GM12878 (cell line): ENCODE measurements around the gene POLD2. TPM values are rescaled to one million over a fixed set of nuclear protein-coding genes. Genes with fewer than 3 reads are reported as not detected.

Source experiments
- ATAC-seq: fragments of 200-7000 bp; cut with Tn5 transposase; 3 replicates; pipeline ENCODE4 v1.9.1; 2020; ENCODE audit warnings: mild to moderate bottlenecking, moderate library complexity
- BruUV-seq: library from RNA; stranded (reverse); fragments of 400-500 nt; replicated peaks from 2 replicates; lab custom pipeline; 2021; lab: Mats Ljungman, UMichigan
- CTCF ChIA-PET: fragments of 300-600 bp; sonication (Branson Sonifier 250); formaldehyde crosslinking; extraction: SDS; loops from one replicate; lab custom pipeline; 2021; ENCODE audit warnings: inconsistent platforms; lab: Yijun Ruan, JAX
- POLR2A ChIA-PET: fragments of 350-600 bp; formaldehyde crosslinking; extraction: SDS; loops from one replicate; lab custom pipeline; 2021; ENCODE audit warnings: inconsistent platforms; lab: Charles Lee
- RAD21 ChIA-PET: fragments of 300-600 bp; sonication (Branson Sonifier 250); formaldehyde crosslinking; loops from one replicate; lab custom pipeline; 2023; ENCODE audit warnings: antibody characterized with exemption; ENCODE audit not compliant: unreplicated experiment; lab: Charles Lee
- SMC1A ChIA-PET: fragments of 300-600 bp; sonication (Branson Sonifier 250); formaldehyde crosslinking; loops from one replicate; lab custom pipeline; 2023; ENCODE audit not compliant: unreplicated experiment, uncharacterized antibody; lab: Charles Lee
- DNase-seq: peaks from one replicate; pipeline ENCODE4 v3.0.0-alpha.2; 2011; ENCODE audit warnings: low read depth, low spot score
- FAIRE-seq: peaks from 3 replicates; lab custom pipeline; 2011; peaks lifted over from hg19 to GRCh38; lab: Jason Lieb, UNC
- H2AFZ ChIP-seq: 2 replicates; pipeline ENCODE4 v1.6.0; 2011; ENCODE audit warnings: low read depth, low read length, control low read depth; ENCODE audit not compliant: control insufficient read depth
- H3K27ac ChIP-seq: 2 replicates; pipeline ENCODE4 v1.5.1; 2011; ENCODE audit warnings: control low read depth; ENCODE audit not compliant: control insufficient read depth, insufficient read depth
- H3K27me3 ChIP-seq, 2 experiments: replicated peaks in 1 of 2; 2 replicates each; pipeline versions ENCODE4 v1.6.0 to v1.6.1; 2011; ENCODE audit warnings: low read length in 1 of 2; ENCODE audit not compliant: control insufficient read depth in 2 of 2, insufficient read depth in 2 of 2
- H3K36me3 ChIP-seq, 2 experiments: 2 replicates each; pipeline ENCODE4 v1.5.1; 2011; ENCODE audit warnings: low read length in 1 of 2; ENCODE audit not compliant: control insufficient read depth in 2 of 2, insufficient read depth in 2 of 2
- H3K4me1 ChIP-seq: 2 replicates; pipeline ENCODE4 v1.6.1; 2011; ENCODE audit warnings: mild to moderate bottlenecking, low read length, moderate library complexity, mixed read lengths; ENCODE audit not compliant: control insufficient read depth, insufficient read depth
- H3K4me2 ChIP-seq: 2 replicates; pipeline ENCODE4 v1.6.0; 2011; ENCODE audit warnings: control low read depth; ENCODE audit not compliant: control insufficient read depth, insufficient read depth
- H3K4me3 ChIP-seq: fragments of 200-600 bp; sonication (generic); 2 replicates; pipeline ENCODE4 v1.5.1; 2016
- H3K79me2 ChIP-seq: 2 replicates; pipeline ENCODE4 v1.6.0; 2011; ENCODE audit warnings: low read length; ENCODE audit not compliant: control insufficient read depth, insufficient read depth
- H3K9ac ChIP-seq: 2 replicates; pipeline ENCODE4 v1.8.0; 2011; ENCODE audit warnings: low read length, control low read depth, mixed read lengths; ENCODE audit not compliant: control insufficient read depth, insufficient read depth
- H3K9me3 ChIP-seq: replicated peaks from 3 replicates; pipeline ENCODE4 v1.5.1; 2011; ENCODE audit warnings: mild to moderate bottlenecking, low read length; ENCODE audit not compliant: control insufficient read depth, insufficient read depth
- H4K20me1 ChIP-seq: 2 replicates; pipeline ENCODE4 v1.6.0; 2011; ENCODE audit not compliant: control insufficient read depth, insufficient read depth
- ASH2L ChIP-seq: fragments of 300-600, 200-600 bp; sonication (generic); IDR thresholded peaks from 2 replicates; pipeline ENCODE4 v1.6.1; 2017; ENCODE audit warnings: low read depth, mild to moderate bottlenecking, borderline replicate concordance
- CBX5 ChIP-seq: sonication (generic); IDR thresholded peaks from 2 replicates; pipeline ENCODE4 v1.6.1; 2016; ENCODE audit warnings: low read depth, moderate library complexity, mild to moderate bottlenecking, inconsistent platforms
- CHD1 ChIP-seq: IDR thresholded peaks from 2 replicates; pipeline ENCODE4 v1.6.1; 2012; ENCODE audit warnings: low read depth, low read length, improper control_type of control experiment
- CREB1 ChIP-seq: IDR thresholded peaks from 2 replicates; pipeline ENCODE4 v1.6.1; 2012; ENCODE audit warnings: low read depth, mild to moderate bottlenecking, inconsistent platforms
- EGR1 ChIP-seq, 2 experiments: IDR thresholded peaks; 1 replicate in 1 of 2; 2 replicates in 1 of 2; pipeline ENCODE4 v1.6.1; 2011 to 2012; ENCODE audit warnings: low read depth in 2 of 2, low read length in 2 of 2, borderline replicate concordance in 1 of 2, mild to moderate bottlenecking in 1 of 2, moderate library complexity in 1 of 2
- FOXK2 ChIP-seq: fragments of 450-650 bp; IDR thresholded peaks from 2 replicates; pipeline ENCODE4 v1.6.1; 2017; ENCODE audit warnings: mild to moderate bottlenecking, moderate library complexity
- MEF2B ChIP-seq: fragments of 450-650 bp; IDR thresholded peaks from 2 replicates; pipeline ENCODE4 v1.6.1; 2018; ENCODE audit warnings: mild to moderate bottlenecking, moderate library complexity; ENCODE audit not compliant: partially characterized antibody, poor library complexity, severe bottlenecking
- MTA2 ChIP-seq: fragments of 450-650 bp; IDR thresholded peaks from 2 replicates; pipeline ENCODE4 v1.6.1; 2016; ENCODE audit warnings: low read depth, mild to moderate bottlenecking, moderate library complexity
- MTA3 ChIP-seq: IDR thresholded peaks from 2 replicates; pipeline ENCODE4 v1.6.1; 2012; ENCODE audit warnings: low read length, inconsistent platforms, borderline replicate concordance
- MXI1 ChIP-seq: fragments of 150-350 bp; IDR thresholded peaks from 2 replicates; pipeline ENCODE4 v1.6.1; 2011; ENCODE audit warnings: low read depth, mild to moderate bottlenecking, inconsistent platforms, low read length, improper control_type of control experiment
- NFYA ChIP-seq: IDR thresholded peaks from 2 replicates; pipeline ENCODE4 v1.6.1; 2011; ENCODE audit warnings: low read depth, mild to moderate bottlenecking, low read length, improper control_type of control experiment, borderline replicate concordance
- NR2C1 ChIP-seq: fragments of 450-650 bp; IDR thresholded peaks from 2 replicates; pipeline ENCODE4 v1.6.1; 2017; ENCODE audit warnings: antibody characterized with exemption, mild to moderate bottlenecking, moderate library complexity
- SREBF1 ChIP-seq: IDR thresholded peaks from 2 replicates; pipeline ENCODE4 v1.6.1; 2012; ENCODE audit warnings: mild to moderate bottlenecking, low read length
- SRF ChIP-seq, 2 experiments: IDR thresholded peaks; 2 replicates each; pipeline ENCODE4 v1.6.1; 2011; ENCODE audit warnings: low read depth in 2 of 2, low read length in 2 of 2, mild to moderate bottlenecking in 1 of 2, moderate library complexity in 1 of 2
- YY1 ChIP-seq: IDR thresholded peaks from 2 replicates; pipeline ENCODE4 v1.6.1; 2011; ENCODE audit warnings: low read depth, mild to moderate bottlenecking, low read length
- WGBS: methylation state at CpG from one replicate; pipeline ENCODE4 v1.1.6; 2016; ENCODE audit warnings: low lambda C conversion rate; ENCODE audit not compliant: insufficient replicate concordance, insufficient coverage; ENCODE audit errors: missing lambda C conversion rate; 5-methylcytosine and 5-hydroxymethylcytosine counted together
- in situ Hi-C: fragments of 300-500 bp; cut with MboI; formaldehyde crosslinking; loops from 9 replicates; pipeline ENCODE4 v1.14.3; 2018; ENCODE audit warnings: mixed read lengths
- intact Hi-C: fragments of 100-400 bp; cut with micrococcal nuclease; formaldehyde crosslinking; loops from one replicate; pipeline ENCODE4 v1.14.2; 2022; ENCODE audit not compliant: unreplicated experiment
- polyA plus RNA-seq, 11 experiments: library from polyadenylated mRNA; depleted of rRNA in 4 of 11; unstranded in 6 of 11; stranded (reverse) in 5 of 11; fragments of >200 nt; fragmentation: Nextera tagmentation in 4 of 11; fragmentation: Illumina TruSeq in 1 of 11; extraction: Ambion mirVana in 4 of 11; extraction: Trizol in 1 of 11; gene quantifications; 1 replicate in 1 of 11; 2 replicates in 10 of 11; pipeline versions ENCODE4 v1.2.1 to v1.2.3, GENCODE V29; 2011 to 2016; ENCODE audit warnings: inconsistent platforms in 2 of 11, missing spikeins in 2 of 11, low read depth in 1 of 11
- total RNA-seq, 4 experiments: library from RNA; depleted of rRNA in 3 of 4; stranded (reverse); fragments of >200 nt in 3 of 4; fragmentation: Illumina TruSeq in 1 of 4; extraction: Trizol in 1 of 4; gene quantifications; 2 replicates each; pipeline versions ENCODE4 v1.2.1 to v1.2.3, GENCODE V29; 2013 to 2021
- TF ChIP-seq, protein P1 (sequence below): fragments of 450-650 bp; conservative IDR thresholded peaks from 2 replicates; pipeline ENCODE4 v1.6.1; 2017; ENCODE audit warnings: mild to moderate bottlenecking, moderate library complexity
- TF ChIP-seq, protein P2 (sequence below): IDR thresholded peaks from 2 replicates; pipeline ENCODE4 v1.6.1; 2012; ENCODE audit warnings: low read depth, low read length, improper control_type of control experiment
- TF ChIP-seq, protein P3 (sequence below): fragments of 450-650 bp; formaldehyde crosslinking; IDR thresholded peaks from 2 replicates; pipeline ENCODE4 v1.4.0; 2020; ENCODE audit warnings: mild to moderate bottlenecking, moderate library complexity

POLD2 gene
- total and polyA plus RNA-seq, 10 of the 15 experiments (the other 5 are each of a cell fraction or from before 2014, with no cell fraction given), result 19.1 to 287 (median 169) TPM

DNA sequence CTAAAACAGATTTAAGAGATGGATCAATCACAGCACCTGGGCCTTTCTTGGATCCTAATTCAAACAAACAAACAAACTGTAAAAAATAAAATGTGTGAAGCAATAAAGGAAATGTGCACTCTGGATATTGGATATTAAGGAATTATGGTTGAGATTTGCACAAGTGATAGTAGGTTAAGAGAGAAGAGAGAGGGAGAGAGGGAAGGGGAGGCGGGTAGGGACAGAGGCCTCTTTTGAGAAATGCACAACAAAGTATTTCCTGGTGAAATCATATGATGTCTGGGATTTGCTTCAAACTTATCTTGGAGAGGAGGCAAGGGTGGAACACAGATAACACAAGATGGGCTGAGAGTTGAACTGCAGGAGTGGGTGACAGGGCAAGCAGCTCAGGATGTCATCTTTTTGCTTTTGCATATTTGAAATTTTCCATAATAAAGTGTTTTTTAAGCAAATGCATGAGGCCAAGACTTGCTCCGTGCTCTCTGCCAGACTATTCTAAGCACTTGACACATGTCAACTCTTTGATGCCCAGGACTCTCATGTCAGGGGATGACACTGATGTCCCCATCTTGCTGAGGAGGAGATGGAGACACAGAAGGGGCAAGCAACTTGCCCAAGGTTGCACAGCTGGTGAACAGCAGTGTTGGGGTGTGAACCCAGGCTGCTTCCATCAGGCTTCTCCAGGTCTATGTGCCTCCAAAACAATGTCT is 28.3 kb downstream of the POLD2 start (continued):
- TF ChIP-seq CHD1, result no peak
- no peak for TF ChIP-seq SREBF1
- no peak for TF ChIP-seq MXI1

DNA sequence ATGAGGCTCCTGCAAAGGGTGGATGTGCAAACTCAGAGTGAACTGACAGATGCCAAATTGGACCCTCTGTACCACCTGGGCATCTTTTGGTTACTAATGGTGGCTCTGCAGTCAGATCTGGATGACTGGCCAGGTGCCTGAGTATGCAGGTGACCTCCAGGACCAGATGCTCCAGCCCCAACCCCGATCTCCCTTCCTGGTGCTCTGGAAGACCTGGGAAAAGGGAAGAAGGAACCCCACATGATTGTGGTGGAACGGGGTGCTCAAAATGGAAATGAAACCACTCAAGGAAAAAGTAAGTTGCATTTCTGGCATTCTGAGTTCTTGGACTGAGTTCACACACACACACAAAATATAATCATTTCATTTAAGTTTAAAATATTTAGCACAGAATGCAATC is 29.0 kb downstream of the POLD2 start:
- no peak for DNase-seq
- WGBS, result 35% methylated on average over 2 of the region's 2 CpGs

More for the DNA sequence above, 29.0 kb downstream of the POLD2 start:
- H3K9me3 ChIP-seq, result no peaks in the 10 kb centered on the region
- in situ Hi-C loops, result no loop called here
- BruUV-seq, result no TSS peak
- no peak overlapping the region for H3K27ac ChIP-seq
- CTCF ChIA-PET, result no interaction called here
- H3K79me2 ChIP-seq, result no peaks in the 10 kb centered on the region
- no peaks in the 10 kb centered on the region for H4K20me1 ChIP-seq
- H2AFZ ChIP-seq, result no peak overlapping the region
- POLR2A ChIA-PET, result interaction anchor here (1.1 kb wide), 1 partner anchor 9 kb away, joined by 8 read pairs; no protein-coding TSS in a partner anchor
- no peaks in the 10 kb centered on the region for H3K27me3 ChIP-seq
- H3K4me2 ChIP-seq, result no peak overlapping the region
- no peak overlapping the region for H3K4me3 ChIP-seq
- FAIRE-seq (no peak), ATAC-seq (no peak)
- H3K4me1 ChIP-seq, result peaks cover 14% of the 10 kb centered on the region
- H3K9ac ChIP-seq, result no peak overlapping the region
- H3K36me3 ChIP-seq, result no peaks in the 10 kb centered on the region
- SMC1A ChIA-PET, result no interaction called here
- intact Hi-C loops, result no loop called here
- RAD21 ChIA-PET, result no interaction called here
- TF ChIP-seq MEF2B, result no peak
- no peak for TF ChIP-seq FOXK2
- no peak for TF ChIP-seq ASH2L
- TF ChIP-seq NR2C1, result no peak
- TF ChIP-seq EGR1 (IDR thresholded peaks at IDR 0.05; ENCODE audit: borderline replicate concordance in 1 of 2, low read depth in 2 of 2, low read length in 2 of 2), result no peak
- no peak for TF ChIP-seq MTA3
- TF ChIP-seq, protein P1, sequence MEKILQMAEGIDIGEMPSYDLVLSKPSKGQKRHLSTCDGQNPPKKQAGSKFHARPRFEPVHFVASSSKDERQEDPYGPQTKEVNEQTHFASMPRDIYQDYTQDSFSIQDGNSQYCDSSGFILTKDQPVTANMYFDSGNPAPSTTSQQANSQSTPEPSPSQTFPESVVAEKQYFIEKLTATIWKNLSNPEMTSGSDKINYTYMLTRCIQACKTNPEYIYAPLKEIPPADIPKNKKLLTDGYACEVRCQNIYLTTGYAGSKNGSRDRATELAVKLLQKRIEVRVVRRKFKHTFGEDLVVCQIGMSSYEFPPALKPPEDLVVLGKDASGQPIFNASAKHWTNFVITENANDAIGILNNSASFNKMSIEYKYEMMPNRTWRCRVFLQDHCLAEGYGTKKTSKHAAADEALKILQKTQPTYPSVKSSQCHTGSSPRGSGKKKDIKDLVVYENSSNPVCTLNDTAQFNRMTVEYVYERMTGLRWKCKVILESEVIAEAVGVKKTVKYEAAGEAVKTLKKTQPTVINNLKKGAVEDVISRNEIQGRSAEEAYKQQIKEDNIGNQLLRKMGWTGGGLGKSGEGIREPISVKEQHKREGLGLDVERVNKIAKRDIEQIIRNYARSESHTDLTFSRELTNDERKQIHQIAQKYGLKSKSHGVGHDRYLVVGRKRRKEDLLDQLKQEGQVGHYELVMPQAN, result no peak
- TF ChIP-seq CREB1, result no peak
- TF ChIP-seq, protein P2, sequence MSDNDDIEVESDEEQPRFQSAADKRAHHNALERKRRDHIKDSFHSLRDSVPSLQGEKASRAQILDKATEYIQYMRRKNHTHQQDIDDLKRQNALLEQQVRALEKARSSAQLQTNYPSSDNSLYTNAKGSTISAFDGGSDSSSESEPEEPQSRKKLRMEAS, result no peak
- TF ChIP-seq MTA2, result no peak
- TF ChIP-seq YY1, result no peak
- TF ChIP-seq NFYA, result no peak
- TF ChIP-seq CBX5, result no peak
- TF ChIP-seq, protein P3, sequence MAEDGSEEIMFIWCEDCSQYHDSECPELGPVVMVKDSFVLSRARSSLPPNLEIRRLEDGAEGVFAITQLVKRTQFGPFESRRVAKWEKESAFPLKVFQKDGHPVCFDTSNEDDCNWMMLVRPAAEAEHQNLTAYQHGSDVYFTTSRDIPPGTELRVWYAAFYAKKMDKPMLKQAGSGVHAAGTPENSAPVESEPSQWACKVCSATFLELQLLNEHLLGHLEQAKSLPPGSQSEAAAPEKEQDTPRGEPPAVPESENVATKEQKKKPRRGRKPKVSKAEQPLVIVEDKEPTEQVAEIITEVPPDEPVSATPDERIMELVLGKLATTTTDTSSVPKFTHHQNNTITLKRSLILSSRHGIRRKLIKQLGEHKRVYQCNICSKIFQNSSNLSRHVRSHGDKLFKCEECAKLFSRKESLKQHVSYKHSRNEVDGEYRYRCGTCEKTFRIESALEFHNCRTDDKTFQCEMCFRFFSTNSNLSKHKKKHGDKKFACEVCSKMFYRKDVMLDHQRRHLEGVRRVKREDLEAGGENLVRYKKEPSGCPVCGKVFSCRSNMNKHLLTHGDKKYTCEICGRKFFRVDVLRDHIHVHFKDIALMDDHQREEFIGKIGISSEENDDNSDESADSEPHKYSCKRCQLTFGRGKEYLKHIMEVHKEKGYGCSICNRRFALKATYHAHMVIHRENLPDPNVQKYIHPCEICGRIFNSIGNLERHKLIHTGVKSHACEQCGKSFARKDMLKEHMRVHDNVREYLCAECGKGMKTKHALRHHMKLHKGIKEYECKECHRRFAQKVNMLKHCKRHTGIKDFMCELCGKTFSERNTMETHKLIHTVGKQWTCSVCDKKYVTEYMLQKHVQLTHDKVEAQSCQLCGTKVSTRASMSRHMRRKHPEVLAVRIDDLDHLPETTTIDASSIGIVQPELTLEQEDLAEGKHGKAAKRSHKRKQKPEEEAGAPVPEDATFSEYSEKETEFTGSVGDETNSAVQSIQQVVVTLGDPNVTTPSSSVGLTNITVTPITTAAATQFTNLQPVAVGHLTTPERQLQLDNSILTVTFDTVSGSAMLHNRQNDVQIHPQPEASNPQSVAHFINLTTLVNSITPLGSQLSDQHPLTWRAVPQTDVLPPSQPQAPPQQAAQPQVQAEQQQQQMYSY, result no peak
- no peak for TF ChIP-seq SRF (IDR thresholded peaks at IDR 0.05; ENCODE audit: low read depth in 2 of 2, low read length in 2 of 2)
- TF ChIP-seq, all 136 proteins: peak for 0
